Nucleus accumbens (tissue), 56 donors: ENCODE measurements around the gene MYO1A.

Experiments used
- DNase-seq, 56 donors: peaks; one replicate each; lab custom pipeline; 2025; lab: John Stamatoyannopoulos, UW

MYO1A gene

DNA sequence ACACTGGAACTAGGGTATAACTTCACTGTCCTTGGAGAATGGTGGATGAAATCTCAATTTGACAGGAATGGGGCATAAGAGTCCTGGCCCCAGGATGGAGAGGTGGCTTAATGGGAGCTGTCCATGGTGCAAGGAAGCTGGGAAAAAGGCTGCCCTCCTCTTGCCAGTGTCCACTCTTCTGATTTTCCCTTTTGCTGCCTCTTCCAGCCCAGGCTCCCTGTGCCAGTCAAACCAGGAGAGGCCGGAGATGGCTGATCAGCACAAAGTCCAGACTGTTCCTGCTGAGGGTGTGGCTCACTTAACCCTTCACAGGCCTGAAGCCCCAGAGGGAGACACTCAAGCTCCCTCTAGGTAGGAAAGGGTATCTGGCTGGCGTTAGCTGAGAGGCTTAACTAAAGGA is at the start of gene MYO1A:
MYO1A (minus strand) TSS at position 240 of the 400 bp plus-strand sequence. CDS start 1,806 bp downstream, outside the sequence.
- no peak for DNase-seq

- DNase-seq, result no peak
Measured at GRCh38 chr12:57099047-57099714, 49.3 kb upstream of the MYO1A start.

- no peak for DNase-seq
Measured at GRCh38 chr12:57098546-57098945, 48.6 kb upstream of the MYO1A start.

GRCh38 chr12:57097554-57097835 is 47.6 kb upstream of the MYO1A start:
- DNase-seq, result no peak

DNA sequence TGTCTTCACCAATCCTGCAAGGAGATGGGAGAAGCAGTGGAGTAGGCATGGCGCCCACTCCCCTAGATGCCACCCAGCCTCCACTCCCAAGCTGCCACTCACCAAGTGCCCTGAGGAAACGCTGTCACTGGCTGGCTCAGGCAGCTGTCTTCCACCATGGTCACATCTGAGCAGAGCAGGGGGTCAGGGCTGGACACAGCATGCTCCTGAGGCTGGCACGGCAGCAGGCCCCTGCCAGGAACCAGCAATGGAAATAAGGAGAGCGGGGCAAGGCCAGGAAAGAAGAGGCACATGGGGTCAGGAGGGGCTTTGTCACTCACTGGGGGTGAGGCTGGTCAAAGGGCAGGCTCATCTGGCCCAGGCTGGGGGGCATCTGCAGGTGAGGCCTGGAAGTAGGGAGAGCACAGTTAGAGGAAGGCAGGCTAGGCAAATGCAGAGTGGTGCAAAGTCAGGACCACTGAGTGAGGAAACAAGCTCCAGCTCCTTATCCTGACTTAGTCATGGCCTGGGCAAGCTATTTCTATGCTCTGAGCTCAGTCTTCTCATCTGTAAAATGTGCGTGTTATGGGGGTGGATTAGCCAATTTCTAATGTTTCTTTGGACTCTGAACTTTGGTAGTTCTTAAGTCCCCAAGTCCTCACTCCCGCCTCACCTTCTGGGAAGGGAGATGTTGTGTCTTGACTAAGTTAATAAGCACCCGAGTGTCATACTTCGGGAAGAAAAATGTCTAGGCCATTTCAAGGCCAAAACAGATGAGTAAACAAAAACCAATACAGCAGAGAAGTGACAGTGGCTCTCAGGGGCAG is 47.0 kb upstream of the MYO1A start:
- no peak for DNase-seq

- DNase-seq, result peak in 27 of 56 donors; percentile 12 to 77 (median 44)
Measured at GRCh38 chr12:57096099-57096572, 46.2 kb upstream of the MYO1A start.

- DNase-seq, result no peak
Measured at GRCh38 chr12:57095440-57095839, 45.5 kb upstream of the MYO1A start.

GRCh38 chr12:57094208-57095160 is 44.6 kb upstream of the MYO1A start:
- peak in 7 of 56 donors; percentile 41 to 64 (median 48) for DNase-seq

DNA sequence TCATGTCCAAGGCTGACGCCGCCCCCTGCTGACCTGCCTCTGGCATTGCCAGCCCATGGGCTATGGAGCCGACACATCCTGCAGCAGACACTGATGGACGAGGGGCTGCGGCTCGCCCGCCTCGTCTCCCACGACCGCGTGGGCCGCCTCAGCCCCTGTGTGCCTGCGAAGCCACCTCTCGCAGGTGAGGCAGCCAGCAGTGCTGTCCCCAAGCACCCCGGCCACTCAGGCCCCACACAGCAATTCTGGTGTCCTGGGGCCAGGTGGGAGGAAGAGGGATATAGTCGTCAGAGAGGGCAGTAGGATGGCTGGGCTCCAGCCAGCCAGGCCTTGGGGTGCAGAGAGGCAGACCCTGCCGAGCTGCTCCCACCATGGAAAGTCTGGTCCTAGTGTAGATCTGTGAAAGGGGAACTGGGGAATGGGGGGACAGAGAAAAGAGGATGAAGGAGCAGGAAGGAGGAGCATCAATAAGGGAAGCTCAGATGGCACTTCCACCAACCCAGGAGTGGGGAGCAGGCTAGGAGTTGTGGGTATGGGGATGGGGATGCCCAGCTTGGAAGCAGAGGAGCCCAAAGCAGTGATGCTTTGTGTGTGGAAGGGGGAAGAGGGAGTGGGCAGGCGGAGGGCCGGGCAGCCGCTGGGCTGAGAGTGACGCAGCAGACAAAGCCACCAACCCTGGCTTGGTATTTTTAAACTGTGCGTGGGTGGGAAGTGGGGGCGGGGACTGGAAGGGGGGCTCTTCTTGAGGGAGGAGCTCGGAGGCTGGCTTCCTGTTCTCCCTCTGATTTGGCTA is 43.7 kb upstream of the MYO1A start:
- DNase-seq, result peak in 29 of 56 donors; percentile 9 to 73 (median 33)

DNA sequence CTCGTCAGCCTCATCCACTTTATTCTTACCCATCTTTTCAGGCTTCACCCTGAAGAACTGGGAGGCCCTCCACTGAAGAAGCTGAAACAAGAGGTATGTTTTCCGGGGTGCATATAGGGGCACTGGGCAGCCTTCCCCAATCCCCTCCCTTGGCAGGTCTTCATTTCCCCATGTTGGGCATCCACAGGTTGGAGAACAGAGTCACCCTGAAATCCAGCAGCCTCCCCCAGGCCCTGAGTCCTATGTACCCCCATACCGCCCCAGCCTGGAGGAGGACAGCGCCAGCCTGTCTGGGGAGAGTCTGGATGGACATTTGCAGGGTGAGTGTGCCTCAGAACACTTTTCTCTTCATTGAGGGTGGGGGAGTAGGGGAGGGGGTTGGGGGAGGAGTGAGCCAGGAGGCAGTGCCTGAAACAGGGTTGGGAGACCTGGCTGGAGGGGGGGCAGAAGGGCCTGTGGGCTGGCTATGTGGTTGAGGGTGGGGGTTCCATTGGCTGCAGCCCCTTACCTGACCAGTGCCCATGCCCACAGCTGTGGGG is 43.0 kb upstream of the MYO1A start:
- no peak for DNase-seq

- peak in 1 of 56 donors; percentile 4 for DNase-seq
Measured at GRCh38 chr12:57092529-57092862, 42.6 kb upstream of the MYO1A start.

- no peak for DNase-seq
Measured at GRCh38 chr12:57091638-57092528, 42.0 kb upstream of the MYO1A start.

DNA sequence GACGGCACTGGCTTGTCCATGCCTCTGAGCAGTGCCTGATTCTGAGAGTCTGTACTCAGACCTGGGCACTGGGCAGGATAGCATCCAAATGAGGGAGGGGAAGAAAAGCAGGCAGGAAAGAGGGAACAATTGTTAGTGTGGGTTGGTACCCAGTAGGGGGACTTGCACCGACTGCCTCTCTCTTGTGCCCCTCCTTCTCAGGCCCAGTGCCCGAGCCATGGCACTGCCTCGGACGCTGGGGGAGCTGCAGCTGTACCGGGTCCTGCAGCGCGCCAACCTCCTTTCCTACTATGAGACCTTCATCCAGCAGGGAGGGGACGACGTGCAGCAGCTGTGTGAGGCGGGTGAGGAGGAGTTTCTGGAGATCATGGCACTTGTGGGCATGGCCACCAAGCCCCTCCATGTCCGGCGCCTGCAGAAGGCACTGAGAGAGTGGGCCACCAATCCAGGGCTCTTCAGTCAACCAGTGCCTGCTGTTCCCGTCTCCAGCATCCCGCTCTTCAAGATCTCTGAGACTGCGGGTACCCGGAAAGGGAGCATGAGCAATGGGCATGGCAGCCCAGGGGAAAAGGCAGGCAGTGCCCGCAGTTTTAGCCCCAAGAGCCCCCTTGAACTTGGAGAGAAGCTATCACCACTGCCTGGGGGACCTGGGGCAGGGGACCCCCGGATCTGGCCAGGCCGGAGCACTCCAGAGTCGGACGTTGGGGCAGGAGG is 41.2 kb upstream of the MYO1A start:
- DNase-seq, result peak in 45 of 56 donors; percentile 7 to 79 (median 47)

DNA sequence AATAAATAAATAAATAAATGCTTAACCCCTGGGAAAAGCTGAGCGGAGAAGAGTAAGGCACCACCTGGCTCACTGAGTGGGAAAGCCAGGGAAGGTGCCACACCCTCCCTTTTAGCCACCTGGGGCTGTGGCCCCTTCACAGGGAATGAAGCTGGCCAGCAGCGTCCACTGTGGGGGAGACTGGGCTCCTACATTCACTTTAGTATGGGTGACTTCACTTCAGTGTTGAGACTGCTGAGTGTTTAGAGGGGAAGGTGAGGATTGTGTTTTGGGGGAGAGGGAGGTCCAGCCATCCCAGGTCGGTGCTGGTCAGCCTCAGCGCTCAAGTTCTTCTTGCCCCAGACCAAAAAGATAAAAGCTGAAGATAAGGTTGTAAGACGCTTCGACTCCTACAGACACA is 40.6 kb upstream of the MYO1A start:
- no peak for DNase-seq

DNA sequence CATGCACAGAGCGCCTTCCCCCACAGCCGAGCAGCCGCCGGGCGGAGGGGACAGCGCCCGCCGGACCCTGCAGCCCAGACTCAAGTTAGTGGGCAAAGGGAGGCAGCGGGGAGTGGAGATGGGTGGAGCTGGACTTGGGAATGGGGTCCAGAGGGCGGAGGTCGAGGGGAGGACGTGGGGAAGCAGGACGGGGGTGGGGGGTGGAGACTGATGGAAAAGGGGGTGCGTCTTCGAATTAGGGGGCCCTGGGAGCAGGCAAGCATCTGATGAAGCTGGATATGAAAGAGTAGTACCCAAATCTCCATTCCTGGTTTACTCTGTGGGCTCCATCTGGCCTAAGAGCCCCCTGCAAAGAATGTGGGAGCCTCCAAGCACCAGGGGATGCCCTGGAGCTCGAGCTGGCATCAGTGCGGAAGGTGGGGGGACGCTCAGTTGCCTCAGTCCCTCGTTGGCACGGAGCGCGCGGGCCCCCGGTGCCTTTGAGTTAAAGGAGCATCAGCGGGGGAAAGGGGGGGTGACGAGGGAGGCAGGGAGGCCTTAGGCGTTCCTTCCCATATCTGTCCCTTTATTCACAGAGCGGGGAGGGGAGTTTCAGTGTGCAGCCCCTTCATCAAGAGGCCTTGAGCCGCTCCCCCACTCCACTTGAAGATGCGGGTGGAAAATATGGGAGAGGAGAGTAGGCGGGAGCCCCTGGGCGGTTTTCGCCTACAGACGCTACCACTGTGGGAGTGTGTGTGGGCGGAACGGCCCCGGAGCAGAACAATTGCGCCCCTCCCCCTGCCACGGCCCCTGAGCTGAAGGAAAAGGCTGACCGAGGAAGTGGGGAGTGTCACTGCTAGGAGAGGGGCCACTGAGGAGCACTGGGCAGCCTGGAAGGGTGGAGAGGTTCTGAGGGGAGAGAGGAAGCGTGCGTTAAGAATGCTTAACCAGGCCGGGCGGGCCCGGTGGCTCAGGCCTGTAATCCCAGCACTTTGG is 39.6 kb upstream of the MYO1A start:
- peak in 45 of 56 donors; percentile 12 to 81 (median 55) for DNase-seq

- DNase-seq, result peak in 55 of 56 donors; percentile 37 to 94 (median 83)
Measured at GRCh38 chr12:57088354-57089270, 38.7 kb upstream of the MYO1A start, which contains the start of gene NAB2. Gene NAB2 (plus strand): TSS chr12:57089114. CDS start chr12:57089272, 158 bp downstream.
